GM19240 (cell line): Measurements from ENCODE around the gene FKBP11.
A peak's percentile ranks its signal among the peaks of the same experiment; 100 is the strongest.

Experiments
- DNase-seq: peaks from one replicate; pipeline ENCODE4 v3.0.0; 2011; ENCODE audit warnings: low spot score; ENCODE audit not compliant: insufficient read length

FKBP11 gene

GRCh38 chr12:48925304-48926011, at the start of gene FKBP11:
Gene FKBP11, minus strand, starts transcription at chr12:48925492. Its CDS starts 64 bp downstream, at chr12:48925428.
- DNase-seq = peak; percentile 86

- no peak for DNase-seq
These were observed 48.8 kb upstream of the FKBP11 start for GRCh38 chr12:48973941-48974673.

GRCh38 chr12:48973531-48973930, 48.2 kb upstream of the FKBP11 start:
- DNase-seq = no peak

GRCh38 chr12:48972952-48973483, 47.7 kb upstream of the FKBP11 start:
- no peak for DNase-seq

- no peak for DNase-seq
These were observed 47.1 kb upstream of the FKBP11 start for GRCh38 chr12:48972213-48972951.

- no peak for DNase-seq
These were observed 45.5 kb upstream of the FKBP11 start for GRCh38 chr12:48970702-48971334.

GRCh38 chr12:48969833-48970701, 44.8 kb upstream of the FKBP11 start:
- DNase-seq = no peak

- no peak for DNase-seq
These were observed 44.0 kb upstream of the FKBP11 start for GRCh38 chr12:48969160-48969771.

- DNase-seq = no peak
These were observed 43.2 kb upstream of the FKBP11 start for GRCh38 chr12:48968467-48968866.

- no peak for DNase-seq
These were observed 42.7 kb upstream of the FKBP11 start for GRCh38 chr12:48967991-48968390.

- DNase-seq = no peak
These were observed 41.0 kb upstream of the FKBP11 start for GRCh38 chr12:48966177-48966895.

- no peak for DNase-seq
These were observed 40.1 kb upstream of the FKBP11 start for GRCh38 chr12:48965298-48965838.

GRCh38 chr12:48961801-48962200, 36.5 kb upstream of the FKBP11 start:
- no peak for DNase-seq

GRCh38 chr12:48961331-48961730, 36.0 kb upstream of the FKBP11 start:
- no peak for DNase-seq

- no peak for DNase-seq
These were observed 35.5 kb upstream of the FKBP11 start for GRCh38 chr12:48960834-48961233.

- DNase-seq = no peak
These were observed 32.7 kb upstream of the FKBP11 start for GRCh38 chr12:48958049-48958388.

GRCh38 chr12:48957141-48958048, 32.1 kb upstream of the FKBP11 start, which contains the start of gene ARF3:
Gene ARF3, minus strand, starts transcription at chr12:48957487. Its CDS starts 16,392 bp downstream, at chr12:48941095.
- DNase-seq = peak; percentile 97
